Measurements from ENCODE around the gene SPATA9. TPM values are rescaled to one million over a fixed set of nuclear protein-coding genes. Genes with fewer than 3 reads are reported as not detected.

SPATA9 gene
- total RNA-seq, 1 experiment from 2014 or later = 0.15 TPM

DNA sequence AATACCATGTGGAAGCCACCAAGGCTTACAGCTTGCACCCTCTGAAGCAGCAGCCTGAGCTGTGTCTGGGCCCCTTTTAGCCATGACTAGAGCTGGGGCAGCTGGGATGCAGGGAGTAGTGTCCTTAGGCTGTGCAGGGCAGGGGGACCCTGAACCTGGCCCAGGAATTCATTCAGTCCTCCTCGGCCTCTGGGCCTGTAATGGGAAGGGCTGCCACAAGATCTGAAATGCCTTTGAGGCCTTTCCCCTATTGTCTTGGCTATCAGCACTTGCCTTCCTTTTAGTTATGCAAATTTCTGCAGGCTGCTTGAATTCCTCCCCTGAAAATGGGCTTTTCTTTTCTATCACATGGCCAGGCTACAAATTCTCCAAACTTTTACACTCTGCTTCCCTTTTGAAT is 53.9 kb downstream of the SPATA9 start:
- in situ Hi-C loops (cut with HindIII; ENCODE audit: low pct_unique_long_range_greater_than_20kb, low sequenced_read_pairs) (no loop called here), intact Hi-C loops (cut with micrococcal nuclease; ENCODE audit: unreplicated experiment) (no loop called here)
- DNase-seq (ENCODE audit: low read depth, low spot score) = no peak
- Histone ChIP-seq H3K4me3 (ENCODE audit: low read depth in 2 of 2, low read length in 2 of 2) (no peak overlapping the region), H3K27ac (ENCODE audit: low read length) (no peak overlapping the region), H3K4me1 (ENCODE audit: control insufficient read depth, insufficient read depth, low read length) (0 out of 2 replicates have a peak, but pooled peaks cover 4% of the 10 kb centered on the region), H3K27me3 (ENCODE audit: control insufficient read depth, insufficient read depth, low read length) (no peaks in the 10 kb centered on the region), H3K36me3 (ENCODE audit: control insufficient read depth, insufficient read depth, low read length) (no peaks in the 10 kb centered on the region), H3K9me3 (ENCODE audit: control insufficient read depth, insufficient read depth, low read depth, low read length) (no peaks in the 10 kb centered on the region)
- ChIA-PET CTCF (no interaction called here), POLR2A (no interaction called here)
- no TSS peak for BruUV-seq (replicated peaks)
- ATAC-seq = 0 out of 2 replicates have a peak, but pooled peaks have one; percentile 46
- TF ChIP-seq, protein P1, sequence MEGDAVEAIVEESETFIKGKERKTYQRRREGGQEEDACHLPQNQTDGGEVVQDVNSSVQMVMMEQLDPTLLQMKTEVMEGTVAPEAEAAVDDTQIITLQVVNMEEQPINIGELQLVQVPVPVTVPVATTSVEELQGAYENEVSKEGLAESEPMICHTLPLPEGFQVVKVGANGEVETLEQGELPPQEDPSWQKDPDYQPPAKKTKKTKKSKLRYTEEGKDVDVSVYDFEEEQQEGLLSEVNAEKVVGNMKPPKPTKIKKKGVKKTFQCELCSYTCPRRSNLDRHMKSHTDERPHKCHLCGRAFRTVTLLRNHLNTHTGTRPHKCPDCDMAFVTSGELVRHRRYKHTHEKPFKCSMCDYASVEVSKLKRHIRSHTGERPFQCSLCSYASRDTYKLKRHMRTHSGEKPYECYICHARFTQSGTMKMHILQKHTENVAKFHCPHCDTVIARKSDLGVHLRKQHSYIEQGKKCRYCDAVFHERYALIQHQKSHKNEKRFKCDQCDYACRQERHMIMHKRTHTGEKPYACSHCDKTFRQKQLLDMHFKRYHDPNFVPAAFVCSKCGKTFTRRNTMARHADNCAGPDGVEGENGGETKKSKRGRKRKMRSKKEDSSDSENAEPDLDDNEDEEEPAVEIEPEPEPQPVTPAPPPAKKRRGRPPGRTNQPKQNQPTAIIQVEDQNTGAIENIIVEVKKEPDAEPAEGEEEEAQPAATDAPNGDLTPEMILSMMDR (IDR thresholded peaks at IDR 0.05) = no peak
- TF ChIP-seq TCF7L2 (IDR thresholded peaks at IDR 0.05; ENCODE audit: low read depth, low read length) (no peak), REST (IDR thresholded peaks at IDR 0.05; ENCODE audit: insufficient read depth in 1 of 2, low read depth in 2 of 2, low read length in 1 of 2) (no peak)

- Histone ChIP-seq H3K36me3 (ENCODE audit: control insufficient read depth, insufficient read depth, low read length) (no peaks in the 10 kb centered on the region), H3K9me3 (ENCODE audit: control insufficient read depth, insufficient read depth, low read depth, low read length) (no peaks in the 10 kb centered on the region), H3K4me3 (ENCODE audit: low read depth in 2 of 2, low read length in 2 of 2) (no peak overlapping the region), H3K4me1 (ENCODE audit: control insufficient read depth, insufficient read depth, low read length) (0 out of 2 replicates have a peak, but pooled peaks cover 4% of the 10 kb centered on the region), H3K27ac (ENCODE audit: low read length) (no peak overlapping the region), H3K27me3 (ENCODE audit: control insufficient read depth, insufficient read depth, low read length) (no peaks in the 10 kb centered on the region)
- CTCF ChIA-PET = no interaction called here
- DNase-seq (ENCODE audit: low read depth, low spot score) (no peak), ATAC-seq (no peak)
- in situ Hi-C loops (cut with HindIII; ENCODE audit: low pct_unique_long_range_greater_than_20kb, low sequenced_read_pairs) (no loop called here), intact Hi-C loops (cut with micrococcal nuclease; ENCODE audit: unreplicated experiment) (no loop called here)
- TF ChIP-seq, protein P1 (IDR thresholded peaks at IDR 0.05) = no peak
- no peak for TF ChIP-seq TCF7L2 (IDR thresholded peaks at IDR 0.05; ENCODE audit: low read depth, low read length)
- BruUV-seq (replicated peaks) = no TSS peak
- POLR2A ChIA-PET = no interaction called here
These were observed 54.6 kb downstream of the SPATA9 start for GRCh38 chr5:95627971-95628810.
